GM12801 (cell line): Measurements from ENCODE around the gene ENPP7.

Source experiments
- CTCF ChIP-seq: IDR thresholded peaks from one replicate; pipeline ENCODE4 v1.5.1; 2011; ENCODE audit warnings: control low read depth; ENCODE audit not compliant: insufficient read length; ENCODE audit errors: extremely low read depth

Gene ENPP7

GRCh38 chr17:79690466-79690865 lies 40.3 kb upstream of the ENPP7 start:
- TF ChIP-seq CTCF: no peak

- TF ChIP-seq CTCF: no peak
Measured at GRCh38 chr17:79690988-79691836, 39.5 kb upstream of the ENPP7 start.

GRCh38 chr17:79691931-79692330 lies 38.8 kb upstream of the ENPP7 start:
- TF ChIP-seq CTCF: no peak

- no peak for TF ChIP-seq CTCF
Measured at GRCh38 chr17:79693419-79693818, 37.3 kb upstream of the ENPP7 start.

GRCh38 chr17:79695293-79695790 lies 35.4 kb upstream of the ENPP7 start:
- no peak for TF ChIP-seq CTCF

- no peak for TF ChIP-seq CTCF
Measured at GRCh38 chr17:79695797-79696609, 34.7 kb upstream of the ENPP7 start.

GRCh38 chr17:79696610-79696982 lies 34.1 kb upstream of the ENPP7 start:
- TF ChIP-seq CTCF: no peak
